ENCODE results near the gene OXER1.

DNA sequence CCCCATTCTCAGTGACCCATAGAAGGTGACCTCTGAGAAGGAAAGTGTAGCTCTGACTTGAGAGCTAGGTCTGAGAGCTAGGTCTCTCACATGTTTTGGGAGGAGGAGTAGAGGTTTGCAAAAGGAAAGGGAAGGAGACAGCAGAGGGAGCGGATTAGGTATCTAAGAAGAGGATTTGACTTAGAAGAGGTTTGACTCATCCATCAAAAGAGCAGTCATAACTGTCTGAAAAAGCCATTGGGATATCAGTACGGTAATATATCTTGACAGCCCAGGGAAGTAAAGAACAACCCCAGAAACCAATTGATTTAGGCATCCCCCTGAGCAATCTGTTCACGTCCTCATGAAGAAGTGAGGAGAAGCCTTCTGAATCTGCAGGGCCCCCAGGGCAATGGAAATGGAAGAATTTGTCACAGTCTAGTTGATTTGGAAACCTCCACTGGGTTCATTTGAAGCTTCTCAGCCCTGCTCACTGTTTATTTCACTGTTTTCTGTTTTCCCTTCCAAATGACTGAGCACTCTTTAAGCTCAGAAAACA is 19.3 kb downstream of the OXER1 start:
- no peak for TF ChIP-seq EZH2 (IDR thresholded peaks at IDR 0.05; ENCODE audit: insufficient read depth, poor library complexity, severe bottlenecking)
- no peak for TF ChIP-seq EZH2phosphoT487 (IDR thresholded peaks at IDR 0.05; ENCODE audit: insufficient read depth, low read depth)

All from GM23248 (cell line).